Astrocyte of the spinal cord (primary cell): ENCODE measurements around the gene CHERP.
A peak's percentile ranks its signal among the peaks of the same experiment; 100 is the strongest.

Experiments
- DNase-seq: peaks from one replicate; pipeline ENCODE4 v3.0.0; 2011; ENCODE audit warnings: low read depth, low spot score
- H3K4me3 ChIP-seq: 2 replicates; pipeline ENCODE4 v1.5.1; 2011; ENCODE audit warnings: low read depth, mild to moderate bottlenecking, low read length, moderate library complexity
- in situ Hi-C: cut with HindIII; loops from 2 replicates; pipeline ENCODE4 v1.10.0; 2017; ENCODE audit warnings: low sequenced_read_pairs
- TF ChIP-seq, protein P1 (sequence below): IDR thresholded peaks from 2 replicates; pipeline ENCODE4 v1.5.1; 2012; ENCODE audit warnings: low read depth, mild to moderate bottlenecking, low read length, inconsistent platforms

CHERP gene

DNA sequence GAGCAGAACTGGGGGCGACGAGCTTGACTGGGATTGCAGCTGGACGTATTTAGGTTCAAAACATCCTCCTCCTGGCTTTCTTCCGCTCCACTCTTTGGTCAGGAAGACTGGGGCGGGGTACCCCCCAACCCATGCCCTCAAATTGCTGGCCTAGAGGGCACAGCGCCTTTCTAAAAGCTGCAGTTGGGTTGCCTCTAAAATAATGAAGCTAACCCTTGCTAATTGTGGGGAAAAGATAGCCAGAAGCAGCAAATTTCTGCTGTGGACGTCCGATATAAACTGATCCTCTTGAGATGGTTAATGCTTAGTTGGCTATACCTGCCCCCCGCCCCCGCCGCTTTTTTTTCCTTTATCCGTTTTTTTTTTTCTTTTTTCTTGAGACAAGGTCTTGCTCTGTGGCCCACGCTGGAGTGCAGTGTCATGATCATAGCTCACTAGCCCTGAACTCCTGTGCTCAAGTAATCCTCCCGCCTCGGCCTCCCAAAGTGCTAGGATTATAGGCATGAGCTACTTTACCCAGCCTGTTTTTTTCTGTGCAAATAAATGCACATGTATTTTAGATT, 754 bp upstream of the CHERP start:
- in situ Hi-C loops = no loop called here
- no peak for DNase-seq
- TF ChIP-seq, protein P1, sequence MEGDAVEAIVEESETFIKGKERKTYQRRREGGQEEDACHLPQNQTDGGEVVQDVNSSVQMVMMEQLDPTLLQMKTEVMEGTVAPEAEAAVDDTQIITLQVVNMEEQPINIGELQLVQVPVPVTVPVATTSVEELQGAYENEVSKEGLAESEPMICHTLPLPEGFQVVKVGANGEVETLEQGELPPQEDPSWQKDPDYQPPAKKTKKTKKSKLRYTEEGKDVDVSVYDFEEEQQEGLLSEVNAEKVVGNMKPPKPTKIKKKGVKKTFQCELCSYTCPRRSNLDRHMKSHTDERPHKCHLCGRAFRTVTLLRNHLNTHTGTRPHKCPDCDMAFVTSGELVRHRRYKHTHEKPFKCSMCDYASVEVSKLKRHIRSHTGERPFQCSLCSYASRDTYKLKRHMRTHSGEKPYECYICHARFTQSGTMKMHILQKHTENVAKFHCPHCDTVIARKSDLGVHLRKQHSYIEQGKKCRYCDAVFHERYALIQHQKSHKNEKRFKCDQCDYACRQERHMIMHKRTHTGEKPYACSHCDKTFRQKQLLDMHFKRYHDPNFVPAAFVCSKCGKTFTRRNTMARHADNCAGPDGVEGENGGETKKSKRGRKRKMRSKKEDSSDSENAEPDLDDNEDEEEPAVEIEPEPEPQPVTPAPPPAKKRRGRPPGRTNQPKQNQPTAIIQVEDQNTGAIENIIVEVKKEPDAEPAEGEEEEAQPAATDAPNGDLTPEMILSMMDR = no peak
- peak overlapping the region; percentile 96 for H3K4me3 ChIP-seq

DNA sequence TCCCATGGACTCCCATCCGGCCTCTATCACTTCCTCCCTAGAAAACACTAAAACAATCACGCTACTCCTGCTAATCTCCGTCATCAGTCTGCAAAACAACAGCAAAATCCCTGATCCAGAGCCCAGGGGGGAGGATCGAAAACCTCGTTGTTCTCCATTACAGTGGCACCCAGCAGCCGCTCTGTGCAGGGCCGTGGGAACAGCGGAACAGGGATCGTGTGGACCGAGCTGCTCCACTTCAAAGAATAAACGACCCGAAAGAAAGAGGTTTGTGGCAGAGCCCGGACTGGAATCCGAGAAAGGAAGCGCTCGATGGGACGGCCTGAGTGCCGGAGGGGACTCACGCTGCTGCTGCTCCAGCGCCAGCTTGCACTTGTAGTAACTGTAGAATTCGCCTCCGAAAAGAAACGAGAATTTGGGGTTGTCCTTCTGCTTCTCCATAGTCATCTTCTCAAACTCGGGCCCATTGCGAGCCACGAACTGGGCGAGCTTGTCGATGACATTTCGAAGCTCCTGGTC, 652 bp downstream of the CHERP start:
- TF ChIP-seq, protein P1 = no peak
- no peak for DNase-seq
- in situ Hi-C loops = no loop called here
- H3K4me3 ChIP-seq = peak overlapping the region; percentile 96

DNA sequence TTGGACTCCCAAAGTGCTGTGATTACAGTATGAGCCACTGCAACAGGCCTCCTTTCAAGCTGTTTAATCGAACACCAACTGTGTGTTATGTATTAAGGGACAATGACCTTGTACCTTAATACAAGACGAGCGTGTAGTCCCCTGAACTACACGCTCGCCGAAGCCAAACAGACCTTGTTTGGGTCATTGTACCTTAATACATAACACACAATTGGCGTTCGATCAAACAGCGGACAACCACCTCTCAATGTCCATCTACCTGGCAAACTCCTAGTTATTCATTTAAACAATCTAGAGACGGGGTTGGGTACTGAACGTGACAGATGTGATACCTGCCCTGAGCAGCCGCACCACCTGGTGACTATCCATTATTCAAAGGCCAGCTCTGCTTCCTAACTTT, 1.3 kb downstream of the CHERP start:
- no peak for DNase-seq
- H3K4me3 ChIP-seq = peak overlapping the region; percentile 96
- TF ChIP-seq, protein P1 = no peak
- in situ Hi-C loops = no loop called here

DNA sequence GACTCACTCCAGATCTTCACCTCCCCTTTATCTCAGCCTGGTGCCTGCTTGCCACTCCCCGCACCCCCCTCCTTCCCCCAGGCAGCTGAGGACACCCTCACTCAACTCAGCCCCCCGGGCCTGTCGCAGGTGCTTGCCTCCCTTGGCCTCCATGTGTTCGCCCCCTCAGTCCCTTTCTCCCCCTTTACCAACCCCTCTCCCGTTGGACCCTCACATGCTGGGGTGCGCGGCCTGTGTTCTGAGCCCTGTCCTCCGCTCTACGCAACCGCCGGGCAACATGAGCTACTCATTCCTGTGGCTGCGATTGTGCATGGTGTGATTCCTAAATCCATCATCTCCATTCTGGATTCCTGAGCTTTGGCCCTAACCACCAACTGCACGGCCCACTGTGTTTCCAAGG, 5.1 kb downstream of the CHERP start:
- TF ChIP-seq, protein P1 = no peak
- in situ Hi-C loops = no loop called here
- DNase-seq = no peak
- H3K4me3 ChIP-seq = no peak overlapping the region

DNA sequence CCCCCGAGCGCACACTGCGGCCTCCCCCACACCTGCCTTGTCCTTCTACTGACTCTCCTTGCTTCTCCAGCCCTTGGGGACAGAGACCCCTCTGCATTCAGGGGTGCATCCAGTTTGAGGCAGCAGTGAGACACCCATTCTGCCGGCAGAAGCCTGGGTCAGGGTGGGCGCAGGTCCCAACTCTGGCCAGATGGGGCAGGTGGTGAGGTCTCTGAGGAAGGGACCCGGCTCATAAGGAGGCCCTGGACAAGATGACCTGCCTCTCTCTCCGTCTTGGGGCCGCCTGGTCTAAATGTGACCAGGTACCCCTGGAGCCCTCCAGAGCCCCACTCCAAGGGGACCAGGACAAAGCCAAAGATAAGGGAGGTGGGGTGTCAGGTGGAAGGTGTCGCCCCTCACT, 6.1 kb downstream of the CHERP start:
- in situ Hi-C loops = no loop called here
- no peak for DNase-seq
- no peak overlapping the region for H3K4me3 ChIP-seq
- TF ChIP-seq, protein P1 = no peak

DNA sequence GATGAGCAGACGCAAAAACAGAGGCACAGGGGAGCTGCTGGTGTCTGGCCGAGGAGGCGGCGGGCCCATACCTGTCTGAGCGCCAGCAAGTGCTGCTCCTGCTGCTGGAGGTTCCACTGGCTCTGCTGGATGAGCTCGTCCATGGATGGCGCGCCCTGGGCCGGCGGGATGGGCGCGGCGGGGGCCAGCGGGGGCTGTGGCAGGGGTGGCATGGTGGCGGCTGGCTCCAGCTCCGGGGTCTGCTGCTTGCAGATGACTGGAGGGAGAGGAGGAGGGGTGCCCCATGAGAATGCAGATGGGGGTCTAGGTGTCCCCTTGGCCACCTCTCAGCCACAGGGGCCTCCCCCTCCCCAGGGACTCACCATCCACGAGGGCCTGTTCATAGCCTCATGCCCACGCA, 6.9 kb downstream of the CHERP start:
- in situ Hi-C loops = no loop called here
- TF ChIP-seq, protein P1 = no peak
- H3K4me3 ChIP-seq = no peak overlapping the region
- no peak for DNase-seq
